ENCODE data around the gene SMYD3. TPM values are rescaled to one million over a fixed set of nuclear protein-coding genes. Genes with fewer than 3 reads are reported as not detected.
"Not testable (repeated sequence)": the region's sequence is repeated elsewhere in the genome, so short reads cannot be mapped to it uniquely, and the experiment has no call there.

Gene SMYD3
- total RNA-seq, 2 experiments from 2014 or later, result 18.1 to 26.8 TPM

DNA sequence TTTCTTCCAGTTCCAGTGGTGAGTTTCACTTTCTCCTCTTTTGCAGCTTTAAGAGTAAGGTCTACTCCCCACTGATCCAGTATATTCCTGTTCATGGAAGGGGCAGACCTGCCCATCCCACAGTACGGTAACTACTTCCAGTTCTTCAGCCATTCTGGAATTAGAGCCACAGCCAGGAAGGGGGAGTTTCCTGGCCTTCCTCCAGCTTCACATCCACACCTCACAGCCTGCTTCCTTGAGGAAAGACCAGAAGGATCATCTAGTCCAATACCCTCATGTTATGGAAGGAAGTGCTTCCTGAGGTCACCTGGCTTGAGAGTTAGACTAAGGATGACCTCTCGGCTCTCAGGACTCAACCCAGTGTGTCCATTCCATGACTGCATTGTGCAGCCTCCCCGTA, 754.5 kb downstream of the SMYD3 start:
- peaks cover 5% of the 10 kb centered on the region for H3K36me3 Mint-ChIP-seq
- CTCF ChIA-PET, result no interaction called here
- DNase-seq, result no peak
- H3K4me3 Mint-ChIP-seq, result no peak overlapping the region
- ATAC-seq, result no peak
- no peak overlapping the region for H3K27ac Mint-ChIP-seq
- H3K9me3 Mint-ChIP-seq (ENCODE audit: low read depth), result no peaks in the 10 kb centered on the region
- no peaks in the 10 kb centered on the region for H3K27me3 Mint-ChIP-seq
- no peaks in the 10 kb centered on the region for H3K4me1 Mint-ChIP-seq

DNA sequence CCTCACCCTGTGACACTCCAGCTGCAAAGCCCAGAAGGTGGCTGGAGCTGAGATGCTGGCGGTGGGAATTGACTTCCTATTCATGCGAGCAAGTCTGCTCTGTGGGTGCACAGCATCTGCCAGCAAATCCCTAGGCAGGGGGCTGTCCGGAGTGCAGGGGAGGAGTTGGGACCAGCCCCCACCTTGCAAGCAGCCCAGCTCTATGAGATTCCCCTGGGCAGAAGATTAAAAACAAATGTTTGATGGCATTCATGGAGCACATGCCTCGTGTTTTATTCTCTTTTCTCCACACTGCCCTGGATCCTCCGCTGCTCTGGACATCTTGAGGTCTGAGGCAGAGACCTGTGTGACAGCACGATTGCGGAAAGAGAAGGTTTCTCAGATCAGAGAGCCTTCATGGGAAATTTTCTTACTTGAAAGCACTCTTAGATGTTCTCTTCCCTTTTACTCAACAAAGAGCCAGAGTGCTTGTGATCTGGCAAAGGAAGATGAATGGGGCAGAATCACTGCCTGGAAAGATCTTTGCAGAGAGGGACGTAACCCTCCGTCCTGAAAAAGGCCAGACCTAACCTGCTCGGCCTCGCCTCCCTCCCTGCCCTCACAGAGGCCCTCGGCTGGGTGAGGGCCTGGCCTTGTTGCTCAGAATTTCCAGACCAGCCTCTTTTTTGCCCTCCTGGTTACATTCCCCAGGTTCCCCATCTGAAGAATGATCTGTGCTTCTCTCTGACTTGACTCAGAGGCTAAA, 755.2 kb downstream of the SMYD3 start:
- DNase-seq (no peak), ATAC-seq (no peak)
- Mint-ChIP-seq H3K9me3 (ENCODE audit: low read depth) (no peaks in the 10 kb centered on the region), H3K27ac (no peak overlapping the region), H3K36me3 (peaks cover 10% of the 10 kb centered on the region), H3K4me3 (no peak overlapping the region), H3K27me3 (no peaks in the 10 kb centered on the region), H3K4me1 (no peaks in the 10 kb centered on the region)
- CTCF ChIA-PET, result no interaction called here

GRCh38 chr1:245751116-245751515, 756.0 kb downstream of the SMYD3 start:
- CTCF ChIA-PET, result no interaction called here
- ATAC-seq (no peak), DNase-seq (no peak)
- Mint-ChIP-seq H3K4me3 (no peak overlapping the region), H3K4me1 (no peaks in the 10 kb centered on the region), H3K27ac (no peak overlapping the region), H3K27me3 (no peaks in the 10 kb centered on the region), H3K36me3 (peaks cover 10% of the 10 kb centered on the region), H3K9me3 (ENCODE audit: low read depth) (peaks cover 2% of the 10 kb centered on the region)

DNA sequence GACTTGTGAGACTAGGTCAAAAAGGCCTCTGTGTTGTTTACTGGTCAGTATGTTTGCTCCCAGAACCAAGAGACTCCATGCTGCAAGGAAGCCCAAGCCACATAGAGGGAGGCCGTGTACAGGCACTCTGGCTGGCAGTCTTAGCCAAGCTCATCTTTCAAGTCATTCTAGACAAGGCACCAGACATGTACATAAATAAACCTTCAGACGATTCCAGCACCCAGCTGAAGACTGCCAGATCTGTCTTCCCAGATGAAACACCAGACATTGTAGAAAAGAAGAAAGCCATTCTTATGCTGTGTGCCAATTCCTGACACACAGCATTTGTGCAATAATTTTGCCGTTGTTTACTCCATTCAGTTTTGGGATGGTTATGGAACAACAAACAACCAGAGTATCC, 756.8 kb downstream of the SMYD3 start:
- ATAC-seq (no peak), DNase-seq (no peak)
- H3K36me3 Mint-ChIP-seq, result peaks cover 12% of the 10 kb centered on the region
- no peaks in the 10 kb centered on the region for H3K27me3 Mint-ChIP-seq
- H3K27ac Mint-ChIP-seq, result no peak overlapping the region
- CTCF ChIA-PET, result no interaction called here
- no peaks in the 10 kb centered on the region for H3K4me1 Mint-ChIP-seq
- peaks cover 2% of the 10 kb centered on the region for H3K9me3 Mint-ChIP-seq (ENCODE audit: low read depth)
- no peak overlapping the region for H3K4me3 Mint-ChIP-seq

DNA sequence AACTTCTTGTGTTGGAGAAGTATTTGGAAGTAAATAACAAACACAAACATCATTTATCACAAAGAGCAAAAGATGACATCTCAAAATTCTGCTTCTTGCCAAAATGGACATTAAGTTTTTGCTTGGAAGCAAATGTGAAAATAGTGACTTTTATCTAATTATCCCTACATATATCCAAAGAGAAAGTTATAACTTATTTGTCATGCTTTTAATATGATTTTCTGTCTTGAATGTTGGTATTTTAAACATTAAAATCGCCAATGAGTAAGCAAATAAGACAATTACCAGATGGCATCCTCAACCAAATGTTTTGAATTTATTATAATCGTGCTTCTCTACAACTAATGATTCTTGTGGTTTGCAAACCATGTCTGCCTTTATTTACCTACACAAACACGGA, 758.0 kb downstream of the SMYD3 start:
- peaks cover 12% of the 10 kb centered on the region for H3K36me3 Mint-ChIP-seq

DNA sequence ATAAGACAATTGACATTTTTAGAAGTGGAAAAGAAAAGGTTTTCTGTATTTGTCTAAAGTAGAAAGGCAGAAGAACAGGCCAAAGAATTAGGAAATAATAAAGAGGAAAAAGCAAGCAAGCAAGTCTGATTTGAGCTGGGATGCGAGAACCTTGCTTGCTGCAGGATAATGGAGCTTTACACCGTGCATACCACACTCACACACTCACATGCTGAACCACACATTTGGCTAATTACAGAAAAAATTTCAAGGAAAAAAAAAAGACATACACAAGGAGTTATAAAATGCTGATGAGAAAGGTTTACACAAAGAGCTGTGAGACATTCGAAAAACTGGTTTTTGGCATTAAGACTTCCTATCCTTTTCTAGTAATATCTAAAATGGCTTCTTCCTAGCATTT, 758.4 kb downstream of the SMYD3 start:
- CTCF ChIA-PET, result no interaction called here
- DNase-seq (no peak), ATAC-seq (no peak)
- Mint-ChIP-seq H3K4me1 (no peaks in the 10 kb centered on the region), H3K27me3 (no peaks in the 10 kb centered on the region), H3K27ac (no peak overlapping the region), H3K9me3 (ENCODE audit: low read depth) (peaks cover 4% of the 10 kb centered on the region), H3K36me3 (peaks cover 12% of the 10 kb centered on the region), H3K4me3 (no peak overlapping the region)

More for the DNA sequence above, 758.0 kb downstream of the SMYD3 start:
- Mint-ChIP-seq H3K4me3 (no peak overlapping the region), H3K9me3 (ENCODE audit: low read depth) (peaks cover 4% of the 10 kb centered on the region), H3K4me1 (no peaks in the 10 kb centered on the region), H3K27ac (no peak overlapping the region), H3K27me3 (no peaks in the 10 kb centered on the region)
- DNase-seq (no peak), ATAC-seq (no peak)
- CTCF ChIA-PET, result no interaction called here

GRCh38 chr1:245748240-245748639, 758.8 kb downstream of the SMYD3 start:
- no peak overlapping the region for H3K27ac Mint-ChIP-seq
- no peaks in the 10 kb centered on the region for H3K27me3 Mint-ChIP-seq
- no peak for ATAC-seq
- H3K36me3 Mint-ChIP-seq, result peaks cover 12% of the 10 kb centered on the region
- H3K4me1 Mint-ChIP-seq, result no peaks in the 10 kb centered on the region
- no peak overlapping the region for H3K4me3 Mint-ChIP-seq
- H3K9me3 Mint-ChIP-seq (ENCODE audit: low read depth), result peaks cover 4% of the 10 kb centered on the region
- CTCF ChIA-PET, result no interaction called here
- DNase-seq, result no peak

GRCh38 chr1:245742896-245743295, 764.2 kb downstream of the SMYD3 start:
- H3K4me3 Mint-ChIP-seq, result no peak overlapping the region
- H3K36me3 Mint-ChIP-seq, result peaks cover 7% of the 10 kb centered on the region
- ATAC-seq, result no peak
- DNase-seq, result no peak
- H3K27ac Mint-ChIP-seq, result no peak overlapping the region
- CTCF ChIA-PET, result no interaction called here
- H3K27me3 Mint-ChIP-seq, result no peaks in the 10 kb centered on the region
- peaks cover 6% of the 10 kb centered on the region for H3K9me3 Mint-ChIP-seq (ENCODE audit: low read depth)
- H3K4me1 Mint-ChIP-seq, result no peaks in the 10 kb centered on the region

DNA sequence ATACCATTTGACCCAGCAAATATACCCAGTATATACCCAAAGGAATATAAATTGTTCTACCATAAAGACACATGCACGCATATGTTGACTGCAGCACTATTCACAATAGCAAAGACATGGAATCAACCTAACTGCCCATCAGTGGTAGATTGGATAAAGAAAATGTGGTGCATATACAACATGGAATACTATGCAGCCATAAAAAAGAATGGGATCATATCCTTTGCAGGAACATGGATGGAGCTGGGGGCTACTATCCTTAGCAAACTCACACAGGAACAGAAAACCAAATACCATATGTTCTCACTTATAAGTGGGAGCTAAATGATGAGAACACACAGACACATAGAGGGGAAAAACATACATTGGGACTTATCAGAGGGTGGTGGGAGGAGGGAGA, 766.7 kb downstream of the SMYD3 start:
- H3K36me3 Mint-ChIP-seq; H3K27me3 Mint-ChIP-seq; ATAC-seq; H3K4me1 Mint-ChIP-seq; H3K9me3 Mint-ChIP-seq (ENCODE audit: low read depth); CTCF ChIA-PET; H3K27ac Mint-ChIP-seq; DNase-seq; H3K4me3 Mint-ChIP-seq: not testable (repeated sequence)

GRCh38 chr1:245730801-245731200, 776.3 kb downstream of the SMYD3 start:
- no peaks in the 10 kb centered on the region for H3K27me3 Mint-ChIP-seq
- H3K9me3 Mint-ChIP-seq (ENCODE audit: low read depth), result peaks cover 3% of the 10 kb centered on the region
- no peaks in the 10 kb centered on the region for H3K36me3 Mint-ChIP-seq
- CTCF ChIA-PET, result no interaction called here
- H3K4me3 Mint-ChIP-seq, result no peak overlapping the region
- H3K27ac Mint-ChIP-seq, result no peak overlapping the region
- H3K4me1 Mint-ChIP-seq, result no peaks in the 10 kb centered on the region
- no peak for ATAC-seq
- no peak for DNase-seq

DNA sequence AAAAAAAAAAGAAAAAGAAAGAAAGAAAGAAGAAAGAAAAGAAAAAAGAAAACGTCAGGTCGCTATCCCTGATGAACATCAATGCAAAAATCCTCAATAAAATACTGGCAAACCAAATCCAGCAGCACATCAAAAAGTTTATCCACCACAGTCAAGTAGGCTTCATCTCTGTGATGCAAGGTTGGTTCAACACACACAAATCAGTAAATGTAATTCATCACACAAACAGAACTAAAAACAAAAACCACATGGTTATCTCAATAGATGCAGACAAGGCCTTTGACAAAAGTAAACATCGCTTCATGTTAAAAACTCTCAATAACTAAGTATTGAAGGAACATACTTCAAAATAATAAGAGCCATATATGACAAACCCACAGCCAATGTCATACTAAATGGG, 779.0 kb downstream of the SMYD3 start:
- H3K36me3 Mint-ChIP-seq; H3K4me1 Mint-ChIP-seq; DNase-seq; H3K9me3 Mint-ChIP-seq (ENCODE audit: low read depth); H3K27me3 Mint-ChIP-seq; CTCF ChIA-PET; H3K27ac Mint-ChIP-seq; ATAC-seq; H3K4me3 Mint-ChIP-seq: not testable (repeated sequence)

- Mint-ChIP-seq H3K9me3 (ENCODE audit: low read depth) (peaks cover 2% of the 10 kb centered on the region), H3K4me3 (no peak overlapping the region), H3K36me3 (no peaks in the 10 kb centered on the region), H3K27ac (no peak overlapping the region), H3K4me1 (no peaks in the 10 kb centered on the region), H3K27me3 (no peaks in the 10 kb centered on the region)
- DNase-seq (no peak), ATAC-seq (no peak)
- CTCF ChIA-PET, result no interaction called here
Observed at GRCh38 chr1:245721488-245721887, 785.6 kb downstream of the SMYD3 start.

DNA sequence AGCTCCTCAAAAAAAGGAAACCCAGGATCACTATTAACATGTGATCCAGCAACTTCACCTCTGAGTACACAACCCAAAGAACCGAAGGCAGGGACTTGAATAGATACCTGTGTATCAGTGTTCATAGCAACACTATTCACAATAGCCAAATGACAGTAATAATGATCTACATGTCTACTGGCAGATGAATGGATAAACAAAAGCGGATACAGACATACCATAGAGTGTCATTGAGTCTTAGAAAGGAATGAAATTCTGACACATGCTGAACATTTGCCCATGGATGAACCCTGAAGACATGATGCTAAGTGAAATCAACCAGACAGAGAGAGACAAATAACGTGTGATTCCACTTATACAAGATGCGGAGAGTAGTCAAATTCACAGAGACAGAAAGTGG, 788.1 kb downstream of the SMYD3 start:
- no peak overlapping the region for H3K4me3 Mint-ChIP-seq
- H3K27me3 Mint-ChIP-seq, result no peaks in the 10 kb centered on the region
- H3K36me3 Mint-ChIP-seq, result no peaks in the 10 kb centered on the region
- H3K4me1 Mint-ChIP-seq, result no peaks in the 10 kb centered on the region
- ATAC-seq, result no peak
- no peak overlapping the region for H3K27ac Mint-ChIP-seq
- no peaks in the 10 kb centered on the region for H3K9me3 Mint-ChIP-seq (ENCODE audit: low read depth)
- CTCF ChIA-PET, result no interaction called here
- no peak for DNase-seq

DNA sequence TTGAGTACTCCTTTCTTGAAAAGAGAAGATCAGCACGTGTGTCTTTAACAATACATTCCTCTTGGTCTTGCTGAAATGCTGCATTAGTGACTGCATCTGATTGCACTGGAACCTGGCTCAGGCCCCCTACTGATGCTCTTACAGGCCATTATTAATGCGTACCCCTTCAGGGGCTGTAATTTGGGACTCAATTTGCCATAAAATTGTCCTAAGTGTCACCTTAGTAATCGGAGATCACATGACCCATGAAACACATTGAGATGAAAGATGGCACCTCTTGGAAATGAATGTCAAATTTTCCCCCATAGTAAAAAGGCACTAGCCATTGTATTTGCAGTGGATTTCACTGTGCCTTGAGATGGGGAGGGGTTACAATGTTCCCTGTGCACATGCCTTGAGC, 789.0 kb downstream of the SMYD3 start:
- Mint-ChIP-seq H3K4me1 (no peaks in the 10 kb centered on the region), H3K27me3 (no peaks in the 10 kb centered on the region), H3K9me3 (ENCODE audit: low read depth) (no peaks in the 10 kb centered on the region), H3K27ac (no peak overlapping the region), H3K4me3 (no peak overlapping the region), H3K36me3 (no peaks in the 10 kb centered on the region)
- CTCF ChIA-PET, result no interaction called here
- ATAC-seq (no peak), DNase-seq (no peak)

- ATAC-seq, result no peak
- no peaks in the 10 kb centered on the region for H3K36me3 Mint-ChIP-seq
- no peak overlapping the region for H3K4me3 Mint-ChIP-seq
- no peaks in the 10 kb centered on the region for H3K4me1 Mint-ChIP-seq
- no peaks in the 10 kb centered on the region for H3K27me3 Mint-ChIP-seq
- no peak for DNase-seq
- H3K27ac Mint-ChIP-seq, result no peak overlapping the region
- H3K9me3 Mint-ChIP-seq (ENCODE audit: low read depth), result no peaks in the 10 kb centered on the region
- CTCF ChIA-PET, result no interaction called here
Observed at GRCh38 chr1:245717611-245718010, 789.5 kb downstream of the SMYD3 start.
